ENCODE measurements around the gene CLP1.
"Not testable (repeated sequence)": the region's sequence is repeated elsewhere in the genome, so short reads cannot be mapped to it uniquely, and the experiment has no call there.

- TF ChIP-seq POLR2AphosphoS5, POLR2A, EP300 (IDR thresholded peaks at IDR 0.05): not testable (repeated sequence)
Measured at GRCh38 chr11:57705432-57705831, 47.9 kb downstream of the CLP1 start.

Data from upper lobe of left lung (tissue), 4 donors.